ENCODE results near the gene GLS2. TPM values are rescaled to one million over a fixed set of nuclear protein-coding genes. Genes with fewer than 3 reads are reported as not detected.

GLS2 gene
- total RNA-seq, 1 experiment from 2014 or later: 14.8 TPM

DNA sequence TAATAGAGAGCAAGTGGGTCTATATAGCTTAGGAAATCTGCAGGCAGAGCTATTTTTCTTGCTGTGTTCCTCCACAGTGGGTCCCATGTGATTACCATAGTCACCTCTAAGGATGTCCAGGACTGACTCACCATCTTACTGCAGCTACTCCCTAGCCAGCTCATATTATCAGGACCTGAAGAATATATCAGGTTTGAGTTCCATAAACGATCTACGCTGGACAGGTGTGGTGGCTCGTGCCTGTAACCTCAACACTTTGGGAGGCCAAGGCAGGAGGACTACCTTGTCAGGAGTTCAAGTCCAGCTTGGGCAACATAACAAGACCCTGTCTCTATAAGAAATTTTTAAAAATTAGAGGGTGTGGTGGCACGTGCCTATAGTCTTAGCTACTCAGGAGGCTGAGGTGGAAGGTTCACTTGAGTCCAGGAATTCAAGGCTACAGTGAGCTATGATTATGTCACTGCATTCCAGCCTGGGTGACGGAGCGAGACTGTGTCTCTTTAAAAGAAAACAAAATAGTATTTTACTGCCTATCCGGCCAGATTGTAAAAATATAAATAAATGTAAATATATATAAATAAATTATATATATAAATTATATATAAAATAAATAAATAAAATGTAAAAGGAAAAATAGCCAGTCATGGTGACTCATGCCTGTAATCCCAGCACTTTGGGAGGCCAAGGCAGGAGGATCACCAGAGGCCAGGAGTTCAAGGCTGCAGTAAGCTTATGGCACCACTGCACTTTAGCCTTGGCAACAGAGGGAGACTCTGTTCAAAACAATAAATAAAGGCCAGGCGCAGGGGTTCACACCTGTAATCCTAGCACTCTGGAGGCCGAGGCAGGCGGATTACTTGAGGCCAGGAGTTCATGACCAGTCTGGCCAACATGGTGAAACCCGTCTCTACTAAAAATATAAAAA lies 26.5 kb downstream of the GLS2 start:
- Mint-ChIP-seq H3K27ac (no peak overlapping the region), H3K9me3 (no peaks in the 10 kb centered on the region), H3K36me3 (no peaks in the 10 kb centered on the region), H3K27me3 (ENCODE audit: low read depth) (peaks cover 5% of the 10 kb centered on the region), H3K4me3 (no peak overlapping the region), H3K4me1 (peaks cover 17% of the 10 kb centered on the region)
- ChIA-PET POLR2A (interaction anchor here (1.4 to 2.9 kb wide), 2 partner anchors 12 to 101 kb away, joined by 4 to 15 read pairs; partner anchors contain the start of genes STAT2 and TIMELESS), CTCF (interaction anchor here (0.6 to 5.5 kb wide), 5 partner anchors 12 to 161 kb away, joined by 3 to 59 read pairs (median 11); partner anchors contain the start of genes CNPY2, RBMS2, STAT2 and TIMELESS)
- DNase-seq (ENCODE audit: low spot score) (no peak), ATAC-seq (no peak)
- TF ChIP-seq HMGA2 (CRISPR knock-in tag; IDR thresholded peaks at IDR 0.05): peak; percentile 34; the same call in 1 of the 2 replicates
- TF ChIP-seq, protein P1, sequence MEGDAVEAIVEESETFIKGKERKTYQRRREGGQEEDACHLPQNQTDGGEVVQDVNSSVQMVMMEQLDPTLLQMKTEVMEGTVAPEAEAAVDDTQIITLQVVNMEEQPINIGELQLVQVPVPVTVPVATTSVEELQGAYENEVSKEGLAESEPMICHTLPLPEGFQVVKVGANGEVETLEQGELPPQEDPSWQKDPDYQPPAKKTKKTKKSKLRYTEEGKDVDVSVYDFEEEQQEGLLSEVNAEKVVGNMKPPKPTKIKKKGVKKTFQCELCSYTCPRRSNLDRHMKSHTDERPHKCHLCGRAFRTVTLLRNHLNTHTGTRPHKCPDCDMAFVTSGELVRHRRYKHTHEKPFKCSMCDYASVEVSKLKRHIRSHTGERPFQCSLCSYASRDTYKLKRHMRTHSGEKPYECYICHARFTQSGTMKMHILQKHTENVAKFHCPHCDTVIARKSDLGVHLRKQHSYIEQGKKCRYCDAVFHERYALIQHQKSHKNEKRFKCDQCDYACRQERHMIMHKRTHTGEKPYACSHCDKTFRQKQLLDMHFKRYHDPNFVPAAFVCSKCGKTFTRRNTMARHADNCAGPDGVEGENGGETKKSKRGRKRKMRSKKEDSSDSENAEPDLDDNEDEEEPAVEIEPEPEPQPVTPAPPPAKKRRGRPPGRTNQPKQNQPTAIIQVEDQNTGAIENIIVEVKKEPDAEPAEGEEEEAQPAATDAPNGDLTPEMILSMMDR (IDR thresholded peaks at IDR 0.05): no peak
- TF ChIP-seq, protein P2, sequence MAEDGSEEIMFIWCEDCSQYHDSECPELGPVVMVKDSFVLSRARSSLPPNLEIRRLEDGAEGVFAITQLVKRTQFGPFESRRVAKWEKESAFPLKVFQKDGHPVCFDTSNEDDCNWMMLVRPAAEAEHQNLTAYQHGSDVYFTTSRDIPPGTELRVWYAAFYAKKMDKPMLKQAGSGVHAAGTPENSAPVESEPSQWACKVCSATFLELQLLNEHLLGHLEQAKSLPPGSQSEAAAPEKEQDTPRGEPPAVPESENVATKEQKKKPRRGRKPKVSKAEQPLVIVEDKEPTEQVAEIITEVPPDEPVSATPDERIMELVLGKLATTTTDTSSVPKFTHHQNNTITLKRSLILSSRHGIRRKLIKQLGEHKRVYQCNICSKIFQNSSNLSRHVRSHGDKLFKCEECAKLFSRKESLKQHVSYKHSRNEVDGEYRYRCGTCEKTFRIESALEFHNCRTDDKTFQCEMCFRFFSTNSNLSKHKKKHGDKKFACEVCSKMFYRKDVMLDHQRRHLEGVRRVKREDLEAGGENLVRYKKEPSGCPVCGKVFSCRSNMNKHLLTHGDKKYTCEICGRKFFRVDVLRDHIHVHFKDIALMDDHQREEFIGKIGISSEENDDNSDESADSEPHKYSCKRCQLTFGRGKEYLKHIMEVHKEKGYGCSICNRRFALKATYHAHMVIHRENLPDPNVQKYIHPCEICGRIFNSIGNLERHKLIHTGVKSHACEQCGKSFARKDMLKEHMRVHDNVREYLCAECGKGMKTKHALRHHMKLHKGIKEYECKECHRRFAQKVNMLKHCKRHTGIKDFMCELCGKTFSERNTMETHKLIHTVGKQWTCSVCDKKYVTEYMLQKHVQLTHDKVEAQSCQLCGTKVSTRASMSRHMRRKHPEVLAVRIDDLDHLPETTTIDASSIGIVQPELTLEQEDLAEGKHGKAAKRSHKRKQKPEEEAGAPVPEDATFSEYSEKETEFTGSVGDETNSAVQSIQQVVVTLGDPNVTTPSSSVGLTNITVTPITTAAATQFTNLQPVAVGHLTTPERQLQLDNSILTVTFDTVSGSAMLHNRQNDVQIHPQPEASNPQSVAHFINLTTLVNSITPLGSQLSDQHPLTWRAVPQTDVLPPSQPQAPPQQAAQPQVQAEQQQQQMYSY (CRISPR knock-in tag; IDR thresholded peaks at IDR 0.05): no peak

DNA sequence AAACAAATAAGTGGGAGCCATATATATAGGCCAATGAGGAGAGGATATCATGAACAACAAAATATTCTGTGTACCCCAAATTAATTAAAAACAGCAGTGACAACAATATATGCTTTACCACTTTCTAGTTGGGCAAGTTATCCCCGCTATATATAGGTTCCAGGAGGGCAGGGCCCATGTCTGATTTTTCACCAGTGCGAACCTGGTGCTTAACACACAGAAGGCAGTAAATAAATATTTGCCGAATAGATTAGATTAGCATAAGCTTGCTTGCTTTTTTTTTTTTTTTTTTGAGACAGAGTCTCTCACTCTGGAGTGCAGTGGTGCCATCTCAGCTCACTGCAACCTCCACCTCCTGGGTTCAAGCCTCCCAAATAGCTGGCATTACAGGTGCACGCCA lies 30.1 kb downstream of the GLS2 start:
- ChIA-PET POLR2A (interaction anchor here (0.6 kb wide), 1 partner anchor 22 kb away, joined by 6 read pairs; no protein-coding TSS in a partner anchor), CTCF (interaction anchor here (1.3 kb wide), 1 partner anchor 171 kb away, joined by 3 read pairs; no protein-coding TSS in a partner anchor)
- Mint-ChIP-seq H3K4me3 (no peak overlapping the region), H3K27me3 (ENCODE audit: low read depth) (peaks cover 7% of the 10 kb centered on the region; the same call in 1 of the 2 replicates), H3K4me1 (peaks cover 10% of the 10 kb centered on the region), H3K27ac (no peak overlapping the region), H3K9me3 (no peaks in the 10 kb centered on the region), H3K36me3 (no peaks in the 10 kb centered on the region)
- ATAC-seq: no peak
- no peak for DNase-seq (ENCODE audit: low spot score)
- TF ChIP-seq, protein P3, sequence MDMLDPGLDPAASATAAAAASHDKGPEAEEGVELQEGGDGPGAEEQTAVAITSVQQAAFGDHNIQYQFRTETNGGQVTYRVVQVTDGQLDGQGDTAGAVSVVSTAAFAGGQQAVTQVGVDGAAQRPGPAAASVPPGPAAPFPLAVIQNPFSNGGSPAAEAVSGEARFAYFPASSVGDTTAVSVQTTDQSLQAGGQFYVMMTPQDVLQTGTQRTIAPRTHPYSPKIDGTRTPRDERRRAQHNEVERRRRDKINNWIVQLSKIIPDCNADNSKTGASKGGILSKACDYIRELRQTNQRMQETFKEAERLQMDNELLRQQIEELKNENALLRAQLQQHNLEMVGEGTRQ (CRISPR knock-in tag; IDR thresholded peaks at IDR 0.05): no peak
- TF ChIP-seq JAZF1 (CRISPR knock-in tag; IDR thresholded peaks at IDR 0.05) (no peak), ZNF121 (CRISPR knock-in tag; IDR thresholded peaks at IDR 0.05) (no peak), GRHL2 (CRISPR knock-in tag; IDR thresholded peaks at IDR 0.05; ENCODE audit: insufficient replicate concordance, severe bottlenecking) (no peak), OVOL2 (CRISPR knock-in tag; IDR thresholded peaks at IDR 0.05; ENCODE audit: borderline replicate concordance) (no peak), NR2C2 (CRISPR knock-in tag; IDR thresholded peaks at IDR 0.05) (no peak), TCF7 (CRISPR knock-in tag; IDR thresholded peaks at IDR 0.05; ENCODE audit: low read depth) (no peak), CREM (CRISPR knock-in tag; IDR thresholded peaks at IDR 0.05) (no peak), ELF4 (CRISPR knock-in tag; IDR thresholded peaks at IDR 0.05; ENCODE audit: low read depth) (no peak), JUN (CRISPR knock-in tag; IDR thresholded peaks at IDR 0.05) (no peak)
- TF ChIP-seq, protein P4, sequence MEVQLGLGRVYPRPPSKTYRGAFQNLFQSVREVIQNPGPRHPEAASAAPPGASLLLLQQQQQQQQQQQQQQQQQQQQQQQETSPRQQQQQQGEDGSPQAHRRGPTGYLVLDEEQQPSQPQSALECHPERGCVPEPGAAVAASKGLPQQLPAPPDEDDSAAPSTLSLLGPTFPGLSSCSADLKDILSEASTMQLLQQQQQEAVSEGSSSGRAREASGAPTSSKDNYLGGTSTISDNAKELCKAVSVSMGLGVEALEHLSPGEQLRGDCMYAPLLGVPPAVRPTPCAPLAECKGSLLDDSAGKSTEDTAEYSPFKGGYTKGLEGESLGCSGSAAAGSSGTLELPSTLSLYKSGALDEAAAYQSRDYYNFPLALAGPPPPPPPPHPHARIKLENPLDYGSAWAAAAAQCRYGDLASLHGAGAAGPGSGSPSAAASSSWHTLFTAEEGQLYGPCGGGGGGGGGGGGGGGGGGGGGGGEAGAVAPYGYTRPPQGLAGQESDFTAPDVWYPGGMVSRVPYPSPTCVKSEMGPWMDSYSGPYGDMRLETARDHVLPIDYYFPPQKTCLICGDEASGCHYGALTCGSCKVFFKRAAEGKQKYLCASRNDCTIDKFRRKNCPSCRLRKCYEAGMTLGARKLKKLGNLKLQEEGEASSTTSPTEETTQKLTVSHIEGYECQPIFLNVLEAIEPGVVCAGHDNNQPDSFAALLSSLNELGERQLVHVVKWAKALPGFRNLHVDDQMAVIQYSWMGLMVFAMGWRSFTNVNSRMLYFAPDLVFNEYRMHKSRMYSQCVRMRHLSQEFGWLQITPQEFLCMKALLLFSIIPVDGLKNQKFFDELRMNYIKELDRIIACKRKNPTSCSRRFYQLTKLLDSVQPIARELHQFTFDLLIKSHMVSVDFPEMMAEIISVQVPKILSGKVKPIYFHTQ (CRISPR knock-in tag; IDR thresholded peaks at IDR 0.05): no peak
- TF ChIP-seq, protein P5, sequence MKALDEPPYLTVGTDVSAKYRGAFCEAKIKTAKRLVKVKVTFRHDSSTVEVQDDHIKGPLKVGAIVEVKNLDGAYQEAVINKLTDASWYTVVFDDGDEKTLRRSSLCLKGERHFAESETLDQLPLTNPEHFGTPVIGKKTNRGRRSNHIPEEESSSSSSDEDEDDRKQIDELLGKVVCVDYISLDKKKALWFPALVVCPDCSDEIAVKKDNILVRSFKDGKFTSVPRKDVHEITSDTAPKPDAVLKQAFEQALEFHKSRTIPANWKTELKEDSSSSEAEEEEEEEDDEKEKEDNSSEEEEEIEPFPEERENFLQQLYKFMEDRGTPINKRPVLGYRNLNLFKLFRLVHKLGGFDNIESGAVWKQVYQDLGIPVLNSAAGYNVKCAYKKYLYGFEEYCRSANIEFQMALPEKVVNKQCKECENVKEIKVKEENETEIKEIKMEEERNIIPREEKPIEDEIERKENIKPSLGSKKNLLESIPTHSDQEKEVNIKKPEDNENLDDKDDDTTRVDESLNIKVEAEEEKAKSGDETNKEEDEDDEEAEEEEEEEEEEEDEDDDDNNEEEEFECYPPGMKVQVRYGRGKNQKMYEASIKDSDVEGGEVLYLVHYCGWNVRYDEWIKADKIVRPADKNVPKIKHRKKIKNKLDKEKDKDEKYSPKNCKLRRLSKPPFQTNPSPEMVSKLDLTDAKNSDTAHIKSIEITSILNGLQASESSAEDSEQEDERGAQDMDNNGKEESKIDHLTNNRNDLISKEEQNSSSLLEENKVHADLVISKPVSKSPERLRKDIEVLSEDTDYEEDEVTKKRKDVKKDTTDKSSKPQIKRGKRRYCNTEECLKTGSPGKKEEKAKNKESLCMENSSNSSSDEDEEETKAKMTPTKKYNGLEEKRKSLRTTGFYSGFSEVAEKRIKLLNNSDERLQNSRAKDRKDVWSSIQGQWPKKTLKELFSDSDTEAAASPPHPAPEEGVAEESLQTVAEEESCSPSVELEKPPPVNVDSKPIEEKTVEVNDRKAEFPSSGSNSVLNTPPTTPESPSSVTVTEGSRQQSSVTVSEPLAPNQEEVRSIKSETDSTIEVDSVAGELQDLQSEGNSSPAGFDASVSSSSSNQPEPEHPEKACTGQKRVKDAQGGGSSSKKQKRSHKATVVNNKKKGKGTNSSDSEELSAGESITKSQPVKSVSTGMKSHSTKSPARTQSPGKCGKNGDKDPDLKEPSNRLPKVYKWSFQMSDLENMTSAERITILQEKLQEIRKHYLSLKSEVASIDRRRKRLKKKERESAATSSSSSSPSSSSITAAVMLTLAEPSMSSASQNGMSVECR (CRISPR knock-in tag; IDR thresholded peaks at IDR 0.05; ENCODE audit: borderline replicate concordance): no peak
- TF ChIP-seq, protein P6, sequence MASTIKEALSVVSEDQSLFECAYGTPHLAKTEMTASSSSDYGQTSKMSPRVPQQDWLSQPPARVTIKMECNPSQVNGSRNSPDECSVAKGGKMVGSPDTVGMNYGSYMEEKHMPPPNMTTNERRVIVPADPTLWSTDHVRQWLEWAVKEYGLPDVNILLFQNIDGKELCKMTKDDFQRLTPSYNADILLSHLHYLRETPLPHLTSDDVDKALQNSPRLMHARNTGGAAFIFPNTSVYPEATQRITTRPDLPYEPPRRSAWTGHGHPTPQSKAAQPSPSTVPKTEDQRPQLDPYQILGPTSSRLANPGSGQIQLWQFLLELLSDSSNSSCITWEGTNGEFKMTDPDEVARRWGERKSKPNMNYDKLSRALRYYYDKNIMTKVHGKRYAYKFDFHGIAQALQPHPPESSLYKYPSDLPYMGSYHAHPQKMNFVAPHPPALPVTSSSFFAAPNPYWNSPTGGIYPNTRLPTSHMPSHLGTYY (CRISPR knock-in tag; IDR thresholded peaks at IDR 0.05): no peak
